ENCODE measurements around the gene LRFN4.

- TF ChIP-seq, protein P1, sequence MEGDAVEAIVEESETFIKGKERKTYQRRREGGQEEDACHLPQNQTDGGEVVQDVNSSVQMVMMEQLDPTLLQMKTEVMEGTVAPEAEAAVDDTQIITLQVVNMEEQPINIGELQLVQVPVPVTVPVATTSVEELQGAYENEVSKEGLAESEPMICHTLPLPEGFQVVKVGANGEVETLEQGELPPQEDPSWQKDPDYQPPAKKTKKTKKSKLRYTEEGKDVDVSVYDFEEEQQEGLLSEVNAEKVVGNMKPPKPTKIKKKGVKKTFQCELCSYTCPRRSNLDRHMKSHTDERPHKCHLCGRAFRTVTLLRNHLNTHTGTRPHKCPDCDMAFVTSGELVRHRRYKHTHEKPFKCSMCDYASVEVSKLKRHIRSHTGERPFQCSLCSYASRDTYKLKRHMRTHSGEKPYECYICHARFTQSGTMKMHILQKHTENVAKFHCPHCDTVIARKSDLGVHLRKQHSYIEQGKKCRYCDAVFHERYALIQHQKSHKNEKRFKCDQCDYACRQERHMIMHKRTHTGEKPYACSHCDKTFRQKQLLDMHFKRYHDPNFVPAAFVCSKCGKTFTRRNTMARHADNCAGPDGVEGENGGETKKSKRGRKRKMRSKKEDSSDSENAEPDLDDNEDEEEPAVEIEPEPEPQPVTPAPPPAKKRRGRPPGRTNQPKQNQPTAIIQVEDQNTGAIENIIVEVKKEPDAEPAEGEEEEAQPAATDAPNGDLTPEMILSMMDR (IDR thresholded peaks at IDR 0.05) = no peak
- no peak for TF ChIP-seq POLR2A (IDR thresholded peaks at IDR 0.05)
- TF ChIP-seq EP300 (IDR thresholded peaks at IDR 0.05) = no peak
- no peak for TF ChIP-seq POLR2AphosphoS5 (IDR thresholded peaks at IDR 0.05)
These were observed 22.1 kb downstream of the LRFN4 start for GRCh38 chr11:66879000-66879399.

Measured in upper lobe of left lung (tissue), 4 donors.